ENCODE results near the gene PPP1R3E. TPM values are rescaled to one million over a fixed set of nuclear protein-coding genes. Genes with fewer than 3 reads are reported as not detected.
"Not testable (repeated sequence)": the region's sequence is repeated elsewhere in the genome, so short reads cannot be mapped to it uniquely, and the experiment has no call there.

Gene PPP1R3E
- total and polyA plus RNA-seq, 5 donors: 6.1 to 15.3 (median 9.6) TPM

DNA sequence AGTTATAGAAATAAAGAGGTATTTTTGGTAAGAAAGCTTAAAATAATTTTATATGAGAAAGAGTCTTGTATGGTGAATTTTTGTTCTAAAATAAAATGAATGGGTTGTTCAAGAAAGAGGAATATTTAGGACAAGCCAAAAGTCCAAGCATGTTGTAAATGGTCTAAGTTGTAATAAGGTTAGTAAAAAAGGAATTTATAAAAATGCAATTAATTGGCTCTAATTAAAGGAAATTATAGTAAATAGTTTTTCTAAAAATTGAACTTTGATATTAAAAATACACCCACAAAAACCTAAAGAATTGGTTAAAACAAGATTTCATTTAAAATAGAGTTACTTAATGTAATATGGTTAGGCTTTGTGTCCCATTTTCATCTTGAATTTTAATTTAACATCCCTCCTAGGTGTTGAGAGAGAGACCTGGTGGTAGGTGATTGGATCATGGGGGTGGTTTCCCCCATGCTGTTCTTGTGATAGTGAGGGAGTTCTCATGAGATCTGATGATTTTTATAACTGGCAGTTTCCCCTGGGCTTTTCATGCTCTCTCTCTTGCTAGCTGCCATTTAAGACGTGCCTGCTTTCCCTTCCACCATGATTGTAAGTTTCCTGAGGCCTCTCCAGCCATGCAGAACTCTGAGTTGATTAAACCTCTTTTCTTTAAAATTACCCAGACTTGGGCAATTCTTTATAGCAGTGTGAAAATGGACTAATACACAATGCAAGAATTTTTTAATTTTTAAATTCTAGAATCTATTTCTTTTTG lies 37.0 kb upstream of the PPP1R3E start:
- 76% methylated on average over 1 of the region's 1 CpG for WGBS
- no peak for ATAC-seq
- no peaks in the 10 kb centered on the region for H3K4me1 ChIP-seq (ENCODE audit: control insufficient read depth, insufficient read depth, low read length)
- no peak for DNase-seq
- H3K4me3 ChIP-seq (ENCODE audit: low read length): no peak overlapping the region
- H3K27ac ChIP-seq (ENCODE audit: low read length): no peak overlapping the region
- no peaks in the 10 kb centered on the region for H3K9me3 ChIP-seq (ENCODE audit: control insufficient read depth, low read length)
- H3K27me3 ChIP-seq (ENCODE audit: control insufficient read depth, insufficient read depth): no peaks in the 10 kb centered on the region
- intact Hi-C loops (cut with DNase I): no loop called here

DNA sequence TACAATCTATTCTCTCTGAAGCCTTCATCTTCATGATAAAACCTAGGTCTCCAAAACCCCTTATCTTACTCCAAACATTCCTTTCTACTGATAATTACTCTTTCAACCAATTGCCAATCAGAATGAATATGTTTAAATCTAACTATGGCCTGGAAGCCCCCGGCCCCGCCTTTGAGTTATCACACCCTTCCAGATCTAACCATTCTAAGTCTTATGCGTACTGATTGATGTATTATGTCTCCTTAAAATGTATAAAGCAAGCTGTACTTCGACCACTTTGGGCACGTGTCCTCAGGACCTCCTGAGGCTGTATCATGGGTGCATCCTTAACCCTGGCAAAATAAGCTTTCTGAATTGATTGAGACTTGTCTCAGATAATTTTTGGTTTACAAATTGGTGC lies 33.0 kb upstream of the PPP1R3E start:
- H3K27me3 ChIP-seq (ENCODE audit: control insufficient read depth, insufficient read depth): no peaks in the 10 kb centered on the region
- intact Hi-C loops (cut with DNase I): no loop called here
- no peak for DNase-seq
- 81% methylated on average over 5 of the region's 5 CpGs for WGBS
- H3K9me3 ChIP-seq (ENCODE audit: control insufficient read depth, low read length): no peaks in the 10 kb centered on the region
- H3K4me1 ChIP-seq (ENCODE audit: control insufficient read depth, insufficient read depth, low read length): no peaks in the 10 kb centered on the region
- H3K27ac ChIP-seq (ENCODE audit: low read length): no peak overlapping the region
- H3K4me3 ChIP-seq (ENCODE audit: low read length): no peak overlapping the region
- ATAC-seq: no peak

DNA sequence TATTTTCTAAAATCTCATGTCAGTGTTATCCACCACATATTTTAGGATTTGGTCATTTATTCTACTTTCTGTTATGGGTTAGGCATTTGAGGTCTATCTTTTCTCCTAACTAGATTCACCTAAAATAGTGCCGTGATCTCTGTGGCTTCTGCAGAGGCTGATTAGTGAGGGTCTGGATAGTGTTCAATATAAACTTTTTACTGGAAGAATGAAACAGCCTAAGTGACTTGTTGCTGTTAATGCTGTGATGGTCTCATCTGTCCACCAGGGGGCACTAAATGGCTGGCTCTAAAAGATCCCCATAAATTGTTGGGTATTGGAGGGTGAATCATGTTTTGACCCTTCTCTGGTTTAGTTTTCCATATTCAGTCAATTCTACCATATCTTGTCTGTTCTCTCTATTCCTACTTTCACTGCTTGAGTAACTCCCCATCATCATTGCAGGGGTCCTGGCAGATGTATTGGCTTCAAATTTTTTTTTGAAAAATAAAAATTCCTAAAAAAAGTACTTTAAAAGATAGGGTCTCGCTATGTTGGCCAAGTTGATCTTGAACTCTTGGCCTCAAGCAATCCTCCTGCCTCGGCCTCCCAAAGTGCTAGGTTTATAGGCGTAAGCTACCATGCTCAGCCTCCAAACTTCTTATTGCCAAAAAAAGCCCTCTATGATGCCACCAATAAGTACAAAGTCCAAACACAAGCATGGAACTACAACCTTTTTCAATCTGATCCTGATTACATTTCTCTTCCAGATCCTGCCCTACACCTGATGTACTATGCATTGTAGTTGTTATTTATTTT lies 25.5 kb upstream of the PPP1R3E start:
- H3K27ac ChIP-seq (ENCODE audit: low read length): no peak overlapping the region
- H3K27me3 ChIP-seq (ENCODE audit: control insufficient read depth, insufficient read depth): no peaks in the 10 kb centered on the region
- no peaks in the 10 kb centered on the region for H3K9me3 ChIP-seq (ENCODE audit: control insufficient read depth, low read length)
- intact Hi-C loops (cut with DNase I): loop anchor here (5.0 to 10.0 kb wide), 7 partner anchors 49 to 237 kb away; partner anchors contain the start of genes AP1G2 (in 2 of the 4) and CMTM5 (in 1 of the 4)
- H3K4me1 ChIP-seq (ENCODE audit: control insufficient read depth, insufficient read depth, low read length): no peaks in the 10 kb centered on the region
- 38% methylated on average over 4 of the region's 4 CpGs for WGBS
- ATAC-seq (peak; percentile 65 to 66), DNase-seq (peak; percentile 50 to 70 (median 63))
- H3K4me3 ChIP-seq (ENCODE audit: low read length): no peak overlapping the region

DNA sequence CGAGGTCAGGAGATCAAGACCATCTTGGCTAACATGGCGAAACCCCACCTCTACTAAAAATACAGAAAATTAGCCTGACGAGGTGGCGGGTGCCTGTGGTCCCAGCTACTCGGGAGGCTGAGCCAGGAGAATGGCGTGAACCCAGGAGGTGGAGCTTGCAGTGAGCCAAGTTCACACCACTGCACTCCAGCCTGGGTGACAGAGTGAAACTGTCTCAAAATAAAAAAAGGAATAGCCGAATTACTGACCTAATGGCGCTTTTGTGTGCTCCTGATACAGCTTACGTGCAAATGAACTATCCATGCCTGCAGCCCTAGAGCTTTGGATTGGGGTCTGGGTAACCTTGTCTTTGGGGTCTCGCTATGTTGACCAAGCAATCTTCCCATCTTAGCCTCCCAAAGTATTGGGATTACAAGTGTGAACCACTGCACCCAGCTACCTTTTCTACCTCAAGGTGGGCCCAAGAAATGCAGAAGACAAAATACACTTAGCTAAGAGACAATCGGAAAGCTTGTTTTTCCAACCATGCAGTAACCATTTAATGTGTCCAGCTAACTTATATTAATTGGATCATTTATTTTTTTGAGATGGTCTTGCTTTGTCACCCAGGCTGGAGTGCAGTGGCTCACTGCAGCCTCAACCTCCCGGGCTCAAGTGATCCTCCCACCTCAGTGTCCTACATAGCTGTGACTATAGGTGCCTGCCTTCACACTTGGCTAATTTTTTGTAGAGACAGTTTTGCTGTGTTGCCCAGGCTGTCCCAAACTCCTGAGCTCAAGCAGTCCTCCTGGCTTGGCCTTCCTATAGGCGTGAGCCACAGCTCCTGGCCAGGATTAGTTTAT lies 24.1 kb upstream of the PPP1R3E start:
- no peak overlapping the region for H3K27ac ChIP-seq (ENCODE audit: low read length)
- ATAC-seq (peak in 1 of 2 donors; percentile 18), DNase-seq (peak in 1 of 3 donors; percentile 32)
- H3K9me3 ChIP-seq (ENCODE audit: control insufficient read depth, low read length): no peaks in the 10 kb centered on the region
- H3K4me1 ChIP-seq (ENCODE audit: control insufficient read depth, insufficient read depth, low read length): no peaks in the 10 kb centered on the region
- 71% methylated on average over 13 of the region's 13 CpGs for WGBS
- intact Hi-C loops (cut with DNase I): loop anchor here (5.0 to 10.0 kb wide), 7 partner anchors 51 to 238 kb away; partner anchors contain the start of genes AP1G2 (in 2 of the 4) and CMTM5 (in 1 of the 4)
- no peaks in the 10 kb centered on the region for H3K27me3 ChIP-seq (ENCODE audit: control insufficient read depth, insufficient read depth)
- H3K4me3 ChIP-seq (ENCODE audit: low read length): no peak overlapping the region

DNA sequence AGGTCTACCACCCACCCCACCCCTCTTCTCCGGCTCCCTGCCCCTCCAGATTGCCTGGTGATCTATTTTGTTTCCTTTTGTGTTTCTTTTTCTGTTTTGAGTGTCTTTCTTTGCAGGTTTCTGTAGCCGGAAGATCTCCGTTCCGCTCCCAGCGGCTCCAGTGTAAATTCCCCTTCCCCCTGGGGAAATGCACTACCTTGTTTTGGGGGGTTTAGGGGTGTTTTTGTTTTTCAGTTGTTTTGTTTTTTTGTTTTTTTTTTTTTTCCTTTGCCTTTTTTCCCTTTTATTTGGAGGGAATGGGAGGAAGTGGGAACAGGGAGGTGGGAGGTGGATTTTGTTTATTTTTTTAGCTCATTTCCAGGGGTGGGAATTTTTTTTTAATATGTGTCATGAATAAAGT lies 23.1 kb upstream of the PPP1R3E start:
- not testable (repeated sequence) for ATAC-seq; H3K27me3 ChIP-seq (ENCODE audit: control insufficient read depth, insufficient read depth); H3K9me3 ChIP-seq (ENCODE audit: control insufficient read depth, low read length); H3K4me3 ChIP-seq (ENCODE audit: low read length); H3K4me1 ChIP-seq (ENCODE audit: control insufficient read depth, insufficient read depth, low read length); H3K27ac ChIP-seq (ENCODE audit: low read length)
- WGBS: 87% methylated on average over 5 of the region's 5 CpGs
- peak in 1 of 3 donors; percentile 26 for DNase-seq
- intact Hi-C loops (cut with DNase I): loop anchor here (5.0 to 10.0 kb wide), 7 partner anchors 52 to 239 kb away; partner anchors contain the start of genes AP1G2 (in 2 of the 4) and CMTM5 (in 1 of the 4)

DNA sequence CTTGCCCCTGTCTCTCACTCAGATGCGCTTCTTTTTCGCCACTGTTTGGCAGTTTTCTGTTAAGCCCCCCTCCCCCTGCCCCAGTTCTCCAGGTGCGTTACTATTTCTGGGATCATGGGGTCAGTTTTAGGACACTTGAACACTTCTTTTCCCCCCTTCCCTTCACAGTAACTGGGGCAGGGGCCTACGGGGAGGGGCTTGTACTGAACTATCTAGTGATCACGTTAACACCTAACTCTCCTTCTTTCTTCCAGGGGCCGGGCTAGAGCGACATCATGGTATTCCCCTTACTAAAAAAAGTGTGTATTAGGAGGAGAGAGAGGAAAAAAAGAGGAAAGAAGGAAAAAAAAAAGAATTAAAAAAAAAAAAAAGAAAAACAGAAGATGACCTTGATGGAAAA lies 22.3 kb upstream of the PPP1R3E start:
- ATAC-seq (no peak), DNase-seq (peak in 1 of 3 donors; percentile 8)
- intact Hi-C loops (cut with DNase I): loop anchor here (5.0 to 10.0 kb wide), 8 partner anchors 52 to 240 kb away; partner anchors contain the start of genes AP1G2 (in 2 of the 4), CMTM5 (in 1 of the 4) and NGDN (in 1 of the 4)
- Histone ChIP-seq H3K4me1 (ENCODE audit: control insufficient read depth, insufficient read depth, low read length) (peaks cover 4% of the 10 kb centered on the region), H3K27ac (ENCODE audit: low read length) (no peak overlapping the region), H3K4me3 (ENCODE audit: low read length) (no peak overlapping the region), H3K27me3 (ENCODE audit: control insufficient read depth, insufficient read depth) (no peaks in the 10 kb centered on the region), H3K9me3 (ENCODE audit: control insufficient read depth, low read length) (no peaks in the 10 kb centered on the region)
- 78% methylated on average over 7 of the region's 7 CpGs for WGBS

DNA sequence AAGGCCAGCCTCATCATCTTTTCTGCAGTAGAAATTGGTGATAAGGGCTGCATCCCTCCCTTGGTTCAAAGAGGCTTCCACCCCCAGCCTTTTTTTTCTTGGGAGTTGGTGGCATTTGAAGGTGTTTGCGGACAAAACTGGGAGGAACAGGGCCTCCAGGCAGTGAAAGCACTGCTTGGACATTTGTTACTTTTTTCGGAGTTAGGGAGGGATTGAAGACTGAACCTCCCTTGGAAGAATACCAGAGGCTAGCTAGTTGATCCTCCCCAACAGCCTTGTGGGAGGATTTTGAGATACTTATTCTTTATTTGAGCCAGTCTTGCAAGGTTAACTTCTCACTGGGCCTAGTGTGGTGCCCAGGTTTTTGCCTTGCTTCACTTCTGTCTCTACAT lies 21.8 kb upstream of the PPP1R3E start:
- intact Hi-C loops (cut with DNase I): loop anchor here (5.0 to 10.0 kb wide), 5 partner anchors 120 to 240 kb away; partner anchors contain the start of genes AP1G2 (in 2 of the 4) and NGDN (in 1 of the 4)
- no peak for DNase-seq
- no peak overlapping the region for H3K27ac ChIP-seq (ENCODE audit: low read length)
- no peak overlapping the region for H3K4me3 ChIP-seq (ENCODE audit: low read length)
- WGBS: 78% methylated on average over 2 of the region's 2 CpGs
- peaks cover 4% of the 10 kb centered on the region for H3K4me1 ChIP-seq (ENCODE audit: control insufficient read depth, insufficient read depth, low read length)
- no peak for ATAC-seq
- H3K27me3 ChIP-seq (ENCODE audit: control insufficient read depth, insufficient read depth): no peaks in the 10 kb centered on the region
- no peaks in the 10 kb centered on the region for H3K9me3 ChIP-seq (ENCODE audit: control insufficient read depth, low read length)

DNA sequence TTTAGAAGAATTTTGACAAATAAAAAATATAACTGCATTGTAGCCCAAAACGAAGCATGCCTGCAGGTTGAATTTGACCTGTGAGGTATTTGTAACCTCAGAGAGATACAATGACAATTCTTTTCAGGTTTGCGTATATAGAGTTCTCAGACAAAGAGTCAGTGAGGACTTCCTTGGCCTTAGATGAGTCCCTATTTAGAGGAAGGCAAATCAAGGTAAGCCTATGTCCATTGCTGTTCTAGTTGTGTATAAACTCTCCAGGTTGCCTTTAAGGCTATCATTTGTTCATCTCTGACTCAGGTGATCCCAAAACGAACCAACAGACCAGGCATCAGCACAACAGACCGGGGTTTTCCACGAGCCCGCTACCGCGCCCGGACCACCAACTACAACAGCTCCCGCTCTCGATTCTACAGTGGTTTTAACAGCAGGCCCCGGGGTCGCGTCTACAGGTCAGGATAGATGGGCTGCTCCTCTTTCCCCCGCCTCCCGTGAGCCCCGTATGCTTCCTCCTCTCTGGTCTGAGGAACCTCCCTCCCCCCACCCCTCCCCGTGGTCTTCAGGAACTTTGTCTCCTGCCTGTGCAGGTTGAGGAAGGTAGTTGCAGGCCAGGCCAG lies 21.3 kb upstream of the PPP1R3E start:
- no peak for ATAC-seq
- 82% methylated on average over 18 of the region's 18 CpGs for WGBS
- H3K9me3 ChIP-seq (ENCODE audit: control insufficient read depth, low read length): no peaks in the 10 kb centered on the region
- H3K4me3 ChIP-seq (ENCODE audit: low read length): no peak overlapping the region
- DNase-seq: peak in 2 of 3 donors; percentile 47 to 51
- peaks cover 4% of the 10 kb centered on the region for H3K4me1 ChIP-seq (ENCODE audit: control insufficient read depth, insufficient read depth, low read length)
- intact Hi-C loops (cut with DNase I): loop anchor here (5.0 to 10.0 kb wide), 5 partner anchors 121 to 241 kb away; partner anchors contain the start of genes AP1G2 (in 2 of the 4) and NGDN (in 1 of the 4)
- H3K27me3 ChIP-seq (ENCODE audit: control insufficient read depth, insufficient read depth): no peaks in the 10 kb centered on the region
- H3K27ac ChIP-seq (ENCODE audit: low read length): no peak overlapping the region

DNA sequence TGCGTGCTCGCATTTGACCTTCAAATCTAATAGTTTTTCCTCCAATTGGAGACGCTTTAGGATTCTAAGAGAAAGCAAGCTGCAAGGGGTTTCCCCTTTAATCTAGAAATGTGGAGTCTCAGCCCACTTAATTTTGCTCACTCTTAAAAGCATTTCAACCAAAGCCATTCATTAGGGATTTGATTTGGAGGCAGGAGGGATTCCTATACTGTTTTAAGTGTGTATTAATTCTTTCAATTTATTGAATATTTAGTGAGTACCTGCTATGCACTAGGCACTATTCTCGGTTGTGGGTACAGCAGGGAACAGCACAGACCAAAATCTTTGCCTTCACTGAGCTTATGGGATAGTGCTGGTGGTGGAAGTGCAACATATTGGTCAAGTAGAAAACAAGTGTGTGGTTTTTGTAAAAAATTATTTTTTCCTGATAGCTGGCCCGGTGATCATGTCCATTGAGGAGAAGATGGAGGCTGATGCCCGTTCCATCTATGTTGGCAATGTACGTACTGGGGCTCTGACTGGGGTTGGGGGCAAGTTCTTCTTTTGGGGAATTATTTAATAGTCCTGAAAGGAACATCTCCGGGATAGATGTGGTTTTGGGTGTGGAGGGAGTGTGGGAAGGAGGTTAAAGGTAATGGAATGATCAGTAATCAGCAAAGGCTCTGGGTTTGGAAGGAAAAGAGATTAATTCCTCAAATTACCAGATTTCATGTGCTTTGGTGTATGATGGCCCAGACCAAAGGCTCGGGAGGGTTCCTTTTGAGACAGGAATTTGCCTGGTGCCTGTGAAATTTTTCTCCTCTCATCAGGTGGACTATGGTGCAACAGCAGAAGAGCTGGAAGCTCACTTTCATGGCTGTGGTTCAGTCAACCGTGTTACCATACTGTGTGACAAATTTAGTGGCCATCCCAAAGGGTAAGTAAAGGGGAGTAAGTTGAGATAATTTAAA lies 20.2 kb upstream of the PPP1R3E start:
- Histone ChIP-seq H3K27me3 (ENCODE audit: control insufficient read depth, insufficient read depth) (no peaks in the 10 kb centered on the region), H3K27ac (ENCODE audit: low read length) (no peak overlapping the region), H3K4me3 (ENCODE audit: low read length) (peak overlapping the region; percentile 97), H3K9me3 (ENCODE audit: control insufficient read depth, low read length) (no peaks in the 10 kb centered on the region), H3K4me1 (ENCODE audit: control insufficient read depth, insufficient read depth, low read length) (peaks cover 4% of the 10 kb centered on the region)
- no peak for ATAC-seq
- no peak for DNase-seq
- intact Hi-C loops (cut with DNase I): loop anchor here (5.0 to 10.0 kb wide), 5 partner anchors 122 to 242 kb away; partner anchors contain the start of genes AP1G2 (in 2 of the 4) and NGDN (in 1 of the 4)
- 47% methylated on average over 10 of the region's 10 CpGs for WGBS

Data from right cardiac atrium (tissue), 5 donors.